Fibroblast of lung (primary cell): ENCODE data around the gene RIMS4. TPM values are rescaled to one million over a fixed set of nuclear protein-coding genes. Genes with fewer than 3 reads are reported as not detected.

Experiments
- DNase-seq, 2 donors: peaks; one replicate each; pipeline versions ENCODE4 v3.0.0 to v3.0.0-alpha.2; 2010; ENCODE audit warnings: low read depth in 2 of 2
- H2AFZ ChIP-seq: 2 replicates; pipeline ENCODE4 v1.5.1; 2012; ENCODE audit warnings: low read length, control low read depth, inconsistent platforms
- H3K27ac ChIP-seq: 2 replicates; pipeline ENCODE4 v1.5.1; 2011; ENCODE audit warnings: low read length, control low read depth; ENCODE audit not compliant: insufficient read depth
- H3K27me3 ChIP-seq: 2 replicates; pipeline ENCODE4 v1.5.1; 2011; ENCODE audit warnings: mild to moderate bottlenecking, low read length; ENCODE audit not compliant: control insufficient read depth, insufficient read depth
- H3K36me3 ChIP-seq: 2 replicates; pipeline ENCODE4 v1.5.1; 2011; ENCODE audit warnings: low read length; ENCODE audit not compliant: control insufficient read depth, insufficient read depth
- H3K4me1 ChIP-seq: 2 replicates; pipeline ENCODE4 v1.5.1; 2011; ENCODE audit warnings: low read length; ENCODE audit not compliant: control insufficient read depth, insufficient read depth; ENCODE audit errors: extremely low read depth
- H3K4me2 ChIP-seq: 2 replicates; pipeline ENCODE4 v1.5.1; 2011; ENCODE audit warnings: low read length, control low read depth; ENCODE audit not compliant: insufficient read depth; ENCODE audit errors: extremely low read depth
- H3K4me3 ChIP-seq, 4 experiments: fragments of 200-600 bp in 1 of 4; sonication (generic) in 1 of 4; replicated peaks in 1 of 4; 2 replicates each; pipeline ENCODE4 v1.5.1; 2011 to 2016; ENCODE audit warnings: low read length in 4 of 4, low read depth in 3 of 4, mild to moderate bottlenecking in 3 of 4, control low read depth in 2 of 4, inconsistent platforms in 1 of 4, mixed read lengths in 1 of 4; ENCODE audit not compliant: insufficient read depth in 1 of 4; ENCODE audit errors: control extremely low read depth in 1 of 4
- H3K79me2 ChIP-seq: 2 replicates; pipeline ENCODE4 v1.5.1; 2012; ENCODE audit warnings: mild to moderate bottlenecking, low read length, inconsistent platforms; ENCODE audit not compliant: control insufficient read depth, insufficient read depth
- H3K9ac ChIP-seq: 2 replicates; pipeline ENCODE4 v1.5.1; 2011; ENCODE audit warnings: mild to moderate bottlenecking, low read length, control low read depth; ENCODE audit not compliant: insufficient read depth
- H3K9me3 ChIP-seq: 2 replicates; pipeline ENCODE4 v1.5.1; 2012; ENCODE audit warnings: low read depth, low read length; ENCODE audit not compliant: control insufficient read depth, insufficient read depth
- H4K20me1 ChIP-seq: 2 replicates; pipeline ENCODE4 v1.5.1; 2011; ENCODE audit warnings: low read length; ENCODE audit not compliant: control insufficient read depth, insufficient read depth; ENCODE audit errors: extremely low read depth
- EZH2 ChIP-seq: IDR thresholded peaks from 2 replicates; pipeline ENCODE4 v1.5.1; 2012; ENCODE audit warnings: low read length, control low read depth, mild to moderate bottlenecking; ENCODE audit errors: missing control alignments
- polyA plus RNA-seq, 2 donors: library from polyadenylated mRNA; depleted of rRNA in 1 of 2; stranded (reverse) in 1 of 2; unstranded in 1 of 2; fragments of >200 nt; gene quantifications; 2 replicates each; pipeline ENCODE4 v1.2.1, GENCODE V29; 2011 to 2012; ENCODE audit warnings: missing spikeins in 1 of 2
- total RNA-seq: library from RNA; depleted of rRNA; stranded (reverse); fragments of >200 nt; gene quantifications from 2 replicates; pipeline ENCODE4 v1.2.1, GENCODE V29; 2014
- TF ChIP-seq, protein P1 (sequence below), 2 donors: IDR thresholded peaks in 1 of 2; conservative IDR thresholded peaks in 1 of 2; 1 replicate in 1 of 2; 2 replicates in 1 of 2; pipeline ENCODE4 v1.5.1; 2011 to 2012; ENCODE audit warnings: low read length in 2 of 2, control low read depth in 1 of 2, inconsistent platforms in 1 of 2, low read depth in 1 of 2, mild to moderate bottlenecking in 1 of 2

Gene RIMS4
- total and polyA plus RNA-seq, 2 donors (not counting 1 experiment from before 2014, with no cell fraction given): under 0.01 to 0.03 TPM

DNA sequence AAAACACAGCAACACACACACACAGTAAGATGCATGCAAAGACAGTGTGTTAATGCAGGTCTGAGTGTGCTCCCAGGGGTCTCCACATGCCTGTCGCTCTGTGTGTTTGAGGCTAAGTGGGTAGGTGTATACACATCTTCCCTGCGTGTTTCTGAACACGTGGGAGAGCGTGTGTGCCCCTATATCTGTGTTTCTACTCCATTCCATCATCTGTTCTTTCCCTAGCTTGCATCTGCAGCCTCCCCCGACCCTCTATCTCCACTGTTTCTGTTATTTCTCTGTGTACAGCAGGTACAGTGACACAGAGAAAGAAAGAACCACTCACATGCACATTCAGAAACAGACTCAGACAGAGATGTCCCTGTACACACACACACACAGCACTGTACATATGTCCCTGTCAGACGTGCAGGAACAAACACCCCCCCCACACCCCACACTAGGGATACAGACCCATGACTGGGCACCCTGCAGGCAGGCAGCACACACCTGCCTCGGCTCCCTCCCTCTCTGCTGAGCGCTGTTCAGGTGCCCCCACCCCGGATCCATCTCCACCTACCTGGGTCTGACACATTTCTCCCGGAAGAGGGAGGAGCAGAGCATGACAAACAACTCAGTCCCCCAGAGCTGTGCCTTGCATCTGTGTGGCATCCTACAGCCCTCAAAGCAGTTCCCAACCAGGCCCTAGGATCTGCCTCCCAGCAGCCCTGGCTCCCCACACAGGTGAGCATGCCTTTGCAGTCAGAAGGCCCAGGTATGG lies 37.1 kb downstream of the RIMS4 start:
- Histone ChIP-seq H3K27me3 (peaks cover 9% of the 10 kb centered on the region), H4K20me1 (no peaks in the 10 kb centered on the region), H3K4me2 (no peak overlapping the region)

DNA sequence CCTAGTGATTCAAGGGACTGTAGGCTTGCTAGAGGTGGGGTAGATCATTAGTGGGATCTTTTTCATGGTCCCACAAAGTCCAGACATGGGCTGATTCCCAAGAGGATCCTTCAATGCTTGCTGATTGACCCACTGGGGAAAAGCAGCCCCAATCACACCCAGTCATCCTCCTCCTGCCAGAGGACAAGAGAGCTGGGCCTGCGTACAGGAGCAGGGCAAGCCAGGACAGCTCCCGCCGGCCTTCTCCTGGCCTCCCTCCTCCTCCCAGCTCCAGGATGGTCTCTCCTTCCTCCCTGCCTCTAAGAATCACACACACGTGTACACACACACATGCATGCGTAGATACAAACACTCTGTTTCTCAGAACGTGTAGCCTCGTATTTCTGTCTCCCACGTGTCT lies 37.7 kb downstream of the RIMS4 start:
- H3K4me3 ChIP-seq: no peak overlapping the region
- peaks cover 9% of the 10 kb centered on the region for H3K27me3 ChIP-seq
- TF ChIP-seq, protein P1, sequence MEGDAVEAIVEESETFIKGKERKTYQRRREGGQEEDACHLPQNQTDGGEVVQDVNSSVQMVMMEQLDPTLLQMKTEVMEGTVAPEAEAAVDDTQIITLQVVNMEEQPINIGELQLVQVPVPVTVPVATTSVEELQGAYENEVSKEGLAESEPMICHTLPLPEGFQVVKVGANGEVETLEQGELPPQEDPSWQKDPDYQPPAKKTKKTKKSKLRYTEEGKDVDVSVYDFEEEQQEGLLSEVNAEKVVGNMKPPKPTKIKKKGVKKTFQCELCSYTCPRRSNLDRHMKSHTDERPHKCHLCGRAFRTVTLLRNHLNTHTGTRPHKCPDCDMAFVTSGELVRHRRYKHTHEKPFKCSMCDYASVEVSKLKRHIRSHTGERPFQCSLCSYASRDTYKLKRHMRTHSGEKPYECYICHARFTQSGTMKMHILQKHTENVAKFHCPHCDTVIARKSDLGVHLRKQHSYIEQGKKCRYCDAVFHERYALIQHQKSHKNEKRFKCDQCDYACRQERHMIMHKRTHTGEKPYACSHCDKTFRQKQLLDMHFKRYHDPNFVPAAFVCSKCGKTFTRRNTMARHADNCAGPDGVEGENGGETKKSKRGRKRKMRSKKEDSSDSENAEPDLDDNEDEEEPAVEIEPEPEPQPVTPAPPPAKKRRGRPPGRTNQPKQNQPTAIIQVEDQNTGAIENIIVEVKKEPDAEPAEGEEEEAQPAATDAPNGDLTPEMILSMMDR (conservative IDR thresholded peaks at IDR 0.05 in 1 of 2, IDR thresholded peaks at IDR 0.05 in 1 of 2; ENCODE audit: low read depth in 1 of 2, low read length in 2 of 2): no peak
- no peak for TF ChIP-seq EZH2
- H3K9ac ChIP-seq: no peak overlapping the region
- H3K4me2 ChIP-seq: no peak overlapping the region
- H4K20me1 ChIP-seq: no peaks in the 10 kb centered on the region
- no peak for DNase-seq
- H3K4me1 ChIP-seq: no peaks in the 10 kb centered on the region
- no peaks in the 10 kb centered on the region for H3K9me3 ChIP-seq
- no peak overlapping the region for H3K27ac ChIP-seq
- no peaks in the 10 kb centered on the region for H3K79me2 ChIP-seq
- no peaks in the 10 kb centered on the region for H3K36me3 ChIP-seq
- no peak overlapping the region for H2AFZ ChIP-seq

More for the DNA sequence above, 37.1 kb downstream of the RIMS4 start:
- H3K79me2 ChIP-seq: no peaks in the 10 kb centered on the region
- no peak for TF ChIP-seq EZH2
- TF ChIP-seq, protein P1 (conservative IDR thresholded peaks at IDR 0.05 in 1 of 2, IDR thresholded peaks at IDR 0.05 in 1 of 2; ENCODE audit: low read depth in 1 of 2, low read length in 2 of 2): no peak
- H3K27ac ChIP-seq: no peak overlapping the region
- no peak overlapping the region for H3K4me3 ChIP-seq
- no peak overlapping the region for H3K9ac ChIP-seq
- DNase-seq: no peak
- H2AFZ ChIP-seq: no peak overlapping the region
- H3K36me3 ChIP-seq: no peaks in the 10 kb centered on the region
- no peaks in the 10 kb centered on the region for H3K4me1 ChIP-seq
- H3K9me3 ChIP-seq: no peaks in the 10 kb centered on the region

DNA sequence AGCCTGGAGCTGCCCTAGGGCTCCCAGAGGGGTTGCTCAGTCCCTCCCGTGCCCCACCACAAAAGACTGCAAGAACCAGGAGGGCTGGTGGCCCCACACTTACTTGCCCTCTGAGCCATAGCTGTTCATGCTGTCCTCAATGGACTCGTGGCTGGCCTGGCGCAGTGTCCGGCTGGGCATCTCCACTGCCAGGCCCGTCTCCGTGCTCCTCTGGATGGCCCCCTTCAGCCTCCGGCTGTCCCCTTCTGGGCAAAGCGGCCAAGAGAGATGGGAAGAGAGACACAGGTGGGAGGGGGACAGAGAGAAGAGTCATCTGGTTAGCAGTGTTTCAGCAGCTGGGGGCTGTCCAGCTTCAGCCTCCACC lies 39.2 kb downstream of the RIMS4 start:
- H3K4me2 ChIP-seq: no peak overlapping the region
- no peaks in the 10 kb centered on the region for H3K36me3 ChIP-seq
- H3K9ac ChIP-seq: no peak overlapping the region
- TF ChIP-seq EZH2: no peak
- TF ChIP-seq, protein P1 (conservative IDR thresholded peaks at IDR 0.05 in 1 of 2, IDR thresholded peaks at IDR 0.05 in 1 of 2; ENCODE audit: low read depth in 1 of 2, low read length in 2 of 2): no peak
- H3K27ac ChIP-seq: no peak overlapping the region
- no peaks in the 10 kb centered on the region for H3K9me3 ChIP-seq
- H3K4me3 ChIP-seq: no peak overlapping the region
- peaks cover 9% of the 10 kb centered on the region for H3K27me3 ChIP-seq
- no peak for DNase-seq
- no peak overlapping the region for H2AFZ ChIP-seq
- H4K20me1 ChIP-seq: no peaks in the 10 kb centered on the region
- no peaks in the 10 kb centered on the region for H3K4me1 ChIP-seq
- H3K79me2 ChIP-seq: no peaks in the 10 kb centered on the region
